Ramos (cell line): ENCODE results near the gene LAMA3.

Experiments
- in situ Hi-C: fragments of 300-500 bp; cut with MboI; formaldehyde crosslinking; loops from one replicate; pipeline ENCODE4 v1.14.3; 2022; ENCODE audit warnings: low sequenced_read_pairs; ENCODE audit not compliant: unreplicated experiment

LAMA3 gene

DNA sequence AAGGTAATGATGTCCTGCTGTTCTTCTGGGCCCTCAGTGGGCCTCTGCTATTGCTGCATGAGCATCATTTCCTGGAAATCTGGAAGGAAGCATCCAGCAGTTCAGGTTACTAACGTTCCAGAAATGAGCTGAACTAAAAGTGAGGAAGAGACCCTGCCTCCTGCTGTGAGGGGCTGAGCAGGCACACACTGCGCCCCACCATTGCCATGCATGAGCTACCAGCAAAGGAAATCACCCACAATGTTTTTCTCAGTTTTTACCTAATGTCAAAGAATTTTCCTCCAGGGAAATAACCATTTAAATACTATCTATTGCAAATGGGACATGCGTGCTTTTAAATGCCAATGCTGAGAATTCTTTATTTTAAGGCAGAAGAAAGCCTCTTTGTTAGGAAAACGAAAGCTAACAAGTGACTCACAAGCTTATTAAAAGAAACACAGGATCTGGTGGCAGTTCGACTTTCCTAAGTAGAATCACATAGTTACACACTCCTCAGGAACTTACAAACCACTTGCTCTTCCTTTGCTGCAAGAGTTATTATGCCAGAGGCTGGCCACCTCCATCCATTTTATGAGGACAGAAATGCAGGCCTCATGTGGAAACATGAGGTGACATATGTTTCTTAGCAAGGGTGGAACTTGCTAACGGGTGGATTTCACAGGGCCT, 172.7 kb downstream of the LAMA3 start:
- in situ Hi-C loops = loop anchor here (25.0 kb wide), 2 partner anchors 150 to 625 kb away; partner anchors contain the start of gene TTC39C

DNA sequence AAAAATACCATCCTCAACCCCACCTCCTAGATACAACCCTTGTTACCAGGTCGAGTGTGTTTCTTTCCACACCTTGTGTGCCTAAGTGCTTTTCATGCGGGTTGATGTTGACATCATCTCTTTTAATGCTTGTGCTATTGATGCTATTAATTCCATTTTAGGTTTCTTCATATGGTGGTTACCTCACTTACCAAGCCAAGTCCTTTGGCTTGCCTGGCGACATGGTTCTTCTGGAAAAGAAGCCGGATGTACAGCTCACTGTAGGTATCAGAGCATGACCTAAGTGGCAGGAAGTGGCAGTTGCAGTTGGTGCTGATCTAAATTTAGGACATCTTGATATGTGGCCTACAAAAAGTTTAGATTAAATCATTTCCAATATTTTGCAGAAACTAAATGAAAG, 175.4 kb downstream of the LAMA3 start:
- in situ Hi-C loops = loop anchor here (25.0 kb wide), 2 partner anchors 148 to 627 kb away; partner anchors contain the start of gene TTC39C

DNA sequence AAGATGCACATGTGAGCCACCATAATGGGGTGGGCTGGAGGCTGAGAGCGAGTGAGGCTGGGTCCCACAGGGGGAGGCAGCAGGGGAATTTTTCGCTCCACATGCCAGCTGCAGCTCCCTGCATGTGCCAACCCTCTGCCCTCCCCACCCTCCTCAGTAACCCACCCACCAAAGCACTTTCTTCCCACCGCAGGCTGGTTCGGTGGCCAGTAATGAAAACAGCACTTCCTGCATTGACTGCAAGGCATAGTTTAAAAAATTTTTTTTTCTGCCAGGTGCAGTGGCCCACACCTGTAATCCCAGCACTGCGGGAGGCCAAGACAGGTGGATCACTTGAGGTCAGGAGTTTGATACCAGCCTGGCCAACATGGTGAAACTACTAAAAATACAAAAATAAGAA, 177.8 kb downstream of the LAMA3 start:
- in situ Hi-C loops = loop anchor here (25.0 kb wide), 2 partner anchors 145 to 630 kb away; partner anchors contain the start of gene TTC39C

DNA sequence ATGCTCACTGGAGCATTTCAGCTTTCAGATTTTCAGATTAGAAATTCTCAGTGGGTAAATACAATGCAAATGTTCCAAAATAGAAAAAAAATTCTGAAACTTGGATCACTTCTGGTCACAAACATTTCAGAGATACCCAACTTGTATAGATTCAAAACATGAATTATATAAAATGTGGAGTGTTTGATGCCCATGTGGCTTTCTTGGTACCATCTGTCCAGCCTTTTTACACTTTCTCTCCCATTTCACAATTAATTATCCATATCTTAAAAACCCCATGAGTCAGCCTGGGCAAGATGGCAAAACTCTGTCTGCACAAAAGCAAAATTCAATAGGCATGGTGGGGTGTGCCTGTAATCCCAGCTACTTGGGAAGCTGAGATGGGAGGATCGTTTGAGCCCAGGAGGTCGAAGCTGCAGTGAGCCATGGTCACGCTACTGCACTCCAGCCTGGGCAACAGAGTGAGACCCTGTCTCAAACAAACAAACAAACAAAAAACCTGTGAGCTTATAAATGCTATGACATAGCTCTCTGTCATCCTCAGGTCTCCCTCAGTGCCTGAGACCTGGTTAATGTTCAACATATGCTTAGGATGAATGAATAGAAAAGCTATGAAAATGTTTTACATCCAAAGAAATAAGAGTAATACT, 179.0 kb downstream of the LAMA3 start:
- in situ Hi-C loops = loop anchor here (25.0 kb wide), 2 partner anchors 144 to 631 kb away; partner anchors contain the start of gene TTC39C

DNA sequence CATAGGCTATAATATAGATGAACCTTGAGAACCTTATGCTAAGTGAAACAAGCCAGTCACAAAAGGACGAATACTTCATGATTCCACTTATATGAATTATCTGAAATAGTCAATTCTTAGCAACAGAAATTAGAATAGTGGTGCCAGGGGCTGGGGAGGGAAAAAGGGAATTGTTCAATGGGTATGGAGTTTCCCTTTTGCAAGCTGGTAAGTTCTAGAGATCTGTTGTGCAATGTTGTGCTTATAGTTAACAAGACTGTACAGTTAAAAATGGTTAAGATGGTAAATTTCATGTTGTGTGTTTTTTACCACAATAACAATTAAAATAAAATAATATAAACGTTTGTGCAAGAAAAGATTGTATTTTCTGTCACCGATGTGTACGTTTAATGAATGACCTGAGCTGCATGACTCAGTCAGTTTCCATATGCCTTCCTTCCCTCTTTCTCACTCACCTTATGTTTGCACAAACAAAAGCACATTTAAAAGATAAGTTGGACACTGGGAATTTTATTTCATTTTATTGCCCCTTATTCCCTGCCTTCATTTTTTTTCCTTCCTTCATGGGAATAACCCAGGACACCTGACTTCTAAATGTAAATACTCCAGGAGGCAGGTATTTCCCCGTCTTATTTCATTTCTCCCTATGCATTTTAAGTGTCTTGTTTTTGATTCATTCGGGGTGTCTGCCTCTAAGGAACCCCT, 181.6 kb downstream of the LAMA3 start:
- in situ Hi-C loops = loop anchor here (10.0 to 25.0 kb wide), 3 partner anchors 56 to 634 kb away; partner anchors contain the start of gene TTC39C

DNA sequence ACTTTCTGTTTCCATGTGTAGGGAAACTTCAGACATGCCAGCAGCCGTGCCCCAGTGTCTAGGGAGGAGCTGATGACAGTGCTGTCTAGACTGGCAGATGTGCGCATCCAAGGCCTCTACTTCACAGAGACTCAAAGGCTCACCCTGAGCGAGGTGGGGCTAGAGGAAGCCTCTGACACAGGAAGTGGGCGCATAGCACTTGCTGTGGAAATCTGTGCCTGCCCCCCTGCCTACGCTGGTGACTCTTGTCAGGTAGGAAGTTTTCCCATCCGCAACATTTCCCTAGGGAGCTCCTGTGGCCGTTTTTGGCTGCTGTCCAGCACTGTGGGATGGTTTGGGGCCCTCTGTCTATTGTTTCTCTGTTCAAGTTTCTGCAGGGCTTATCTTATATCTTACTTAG, 182.2 kb downstream of the LAMA3 start:
- in situ Hi-C loops = loop anchor here (10.0 to 25.0 kb wide), 3 partner anchors 57 to 634 kb away; partner anchors contain the start of gene TTC39C

DNA sequence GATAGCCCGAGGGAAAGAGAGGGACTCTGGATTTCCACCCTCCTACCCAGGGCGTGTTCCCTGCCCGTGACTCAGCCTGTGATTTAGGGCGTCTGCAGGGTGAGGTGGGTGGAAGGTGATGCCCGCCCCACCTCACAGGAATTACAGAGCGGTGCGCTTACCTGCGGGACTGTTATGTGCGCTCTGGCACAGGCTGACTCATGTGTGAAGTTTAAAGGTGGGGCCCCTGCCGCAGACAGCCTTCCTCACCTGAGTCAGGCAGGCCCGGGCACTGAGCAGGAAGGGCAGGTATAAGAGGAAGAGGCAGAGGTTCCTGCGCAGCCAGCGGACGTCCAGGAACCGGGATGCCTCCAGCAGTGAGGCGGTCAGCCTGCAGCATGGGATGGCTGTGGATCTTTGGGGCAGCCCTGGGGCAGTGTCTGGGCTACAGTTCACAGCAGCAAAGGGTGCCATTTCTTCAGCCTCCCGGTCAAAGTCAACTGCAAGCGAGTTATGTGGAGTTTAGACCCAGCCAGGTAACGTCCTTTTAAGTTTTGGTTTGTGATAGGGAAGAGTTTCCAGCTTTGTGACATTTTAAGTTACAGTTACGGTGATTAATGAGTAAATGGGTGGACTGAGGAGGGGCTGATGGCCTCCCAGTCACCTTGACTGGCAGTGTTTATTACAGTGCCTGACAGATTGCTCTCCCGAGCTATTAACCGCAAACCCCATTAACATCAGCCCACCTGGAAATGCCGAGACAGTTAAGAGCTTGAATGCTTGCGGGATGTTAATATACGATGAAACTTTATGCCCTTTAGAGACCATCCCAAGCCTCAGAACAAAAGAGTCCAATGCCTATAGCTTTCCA, 183.7 kb downstream of the LAMA3 start:
- in situ Hi-C loops = loop anchor here (10.0 to 25.0 kb wide), 3 partner anchors 58 to 636 kb away; partner anchors contain the start of gene TTC39C

DNA sequence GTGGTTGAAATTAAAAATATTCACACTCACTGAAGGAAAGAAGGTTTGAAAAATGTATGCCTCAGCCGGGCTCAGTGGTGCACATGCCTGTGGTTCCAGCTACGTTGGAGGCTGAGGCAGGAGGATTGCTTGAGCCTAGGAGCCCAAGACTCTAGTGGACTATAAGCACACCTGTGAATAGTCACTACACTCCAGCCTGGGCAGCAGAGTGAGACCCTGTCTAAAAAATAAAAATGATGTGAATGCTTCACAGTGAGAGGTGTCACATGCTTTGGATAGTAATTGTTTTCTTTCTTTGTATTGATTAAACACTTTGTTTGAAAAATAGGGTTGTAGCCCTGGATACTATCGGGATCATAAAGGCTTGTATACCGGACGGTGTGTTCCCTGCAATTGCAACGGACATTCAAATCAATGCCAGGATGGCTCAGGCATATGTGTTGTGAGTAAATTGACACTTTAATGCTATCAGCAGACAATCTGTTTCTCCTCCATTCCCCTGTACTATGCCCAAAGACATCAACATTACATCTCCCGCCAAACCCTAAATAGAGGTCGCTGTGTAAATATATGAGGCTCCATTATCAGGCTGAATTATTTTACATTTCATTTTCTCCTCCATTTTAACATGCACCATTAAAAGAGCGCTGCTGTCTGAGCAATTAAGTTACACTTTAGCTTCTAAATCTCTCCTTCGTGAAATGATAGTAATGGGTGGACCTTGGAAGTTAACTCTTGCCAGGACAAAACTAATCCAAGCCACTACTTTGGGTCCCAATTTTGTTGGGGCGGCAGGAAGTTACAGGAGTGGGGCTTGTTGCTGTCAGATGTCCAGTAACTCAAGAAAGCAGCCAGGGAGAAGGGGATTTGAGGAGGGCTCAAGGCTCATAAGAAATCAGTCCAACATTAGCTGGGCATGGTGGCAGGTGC, 187.0 kb downstream of the LAMA3 start:
- in situ Hi-C loops = loop anchor here (10.0 kb wide), 1 partner anchor 61 kb away; no protein-coding TSS in a partner anchor

DNA sequence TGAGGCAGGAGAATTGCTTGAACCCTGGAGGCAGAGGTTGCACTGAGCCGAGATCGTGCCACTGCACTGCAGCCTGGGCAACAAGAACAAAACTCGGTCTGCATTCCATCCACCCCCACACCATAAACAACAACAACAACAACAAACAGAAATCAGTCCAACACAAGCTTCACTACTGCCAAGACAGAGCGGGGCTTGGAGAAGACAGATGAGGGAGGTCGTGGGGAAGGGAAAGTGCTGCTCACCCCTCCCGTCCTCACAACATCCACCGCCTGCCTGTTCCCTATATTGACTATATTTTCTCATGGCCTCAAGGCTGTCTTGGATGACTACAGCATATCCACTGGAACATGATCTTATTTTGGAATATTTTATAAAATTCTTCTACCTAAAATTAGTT, 187.7 kb downstream of the LAMA3 start:
- in situ Hi-C loops = loop anchor here (10.0 kb wide), 1 partner anchor 62 kb away; no protein-coding TSS in a partner anchor

DNA sequence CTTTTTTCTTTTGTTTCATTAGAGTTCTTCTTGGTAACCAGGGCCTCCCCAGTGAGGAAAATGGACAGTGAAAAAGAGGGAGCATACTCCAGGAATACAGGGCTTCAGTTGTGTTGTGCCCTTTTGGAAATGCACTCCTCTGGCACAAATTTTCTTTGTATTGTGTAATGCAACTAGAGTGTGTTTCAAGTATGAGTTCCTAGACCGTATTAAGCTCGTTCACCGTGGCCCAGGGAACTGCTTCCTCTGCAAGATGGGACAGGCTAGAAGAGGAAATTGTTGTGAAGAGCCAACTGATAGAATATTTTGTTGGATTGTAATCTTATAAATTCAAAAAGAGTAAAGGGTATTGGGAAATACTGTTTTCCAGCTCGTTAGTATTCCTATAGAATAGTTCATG, 188.1 kb downstream of the LAMA3 start:
- in situ Hi-C loops = loop anchor here (10.0 kb wide), 1 partner anchor 63 kb away; no protein-coding TSS in a partner anchor

DNA sequence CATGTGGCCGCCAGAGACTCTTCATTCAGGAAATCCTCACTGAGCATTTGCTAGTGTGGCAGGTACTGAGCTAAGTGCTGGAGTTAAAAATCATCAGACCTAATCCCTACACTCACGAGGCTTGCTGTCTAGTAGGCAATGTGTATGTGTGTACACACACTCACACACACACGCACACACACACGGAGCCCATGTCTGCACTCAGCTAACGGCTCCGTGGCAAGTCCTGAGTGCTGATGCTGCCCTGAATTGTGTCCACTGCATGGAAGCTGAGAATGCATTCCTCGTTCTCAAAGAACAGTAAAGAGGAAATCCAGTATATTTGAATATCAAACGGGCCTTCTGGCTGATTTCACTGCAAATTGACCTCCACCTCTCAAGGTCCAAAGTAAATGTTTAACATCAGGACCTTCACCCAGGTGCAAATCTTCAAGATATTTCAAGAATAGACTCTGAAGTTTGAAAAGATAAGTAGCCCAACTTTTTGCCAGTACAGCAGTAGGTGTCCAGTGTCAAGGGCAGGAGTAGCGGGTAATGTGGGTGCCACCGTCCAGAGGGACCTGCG, 189.2 kb downstream of the LAMA3 start:
- in situ Hi-C loops = loop anchor here (10.0 kb wide), 1 partner anchor 64 kb away; no protein-coding TSS in a partner anchor

DNA sequence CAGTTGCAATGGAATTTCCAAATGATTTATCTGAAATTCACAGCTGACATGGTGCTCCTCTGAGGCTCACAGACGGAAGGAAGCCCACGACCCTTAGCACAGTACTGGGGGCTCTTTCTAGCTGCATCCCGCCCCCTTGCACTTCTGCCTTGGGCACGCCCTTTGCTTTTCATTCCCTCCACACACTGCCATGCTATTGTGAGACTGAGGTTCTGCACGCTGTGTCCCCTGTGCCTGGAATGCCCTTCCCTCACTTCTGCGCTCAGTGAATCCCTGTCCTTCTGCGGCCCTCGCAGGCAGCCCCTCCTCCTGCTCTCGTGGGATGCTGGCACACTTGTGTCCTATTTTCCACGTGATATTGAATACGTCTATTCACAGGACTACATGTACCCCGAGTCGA, 189.9 kb downstream of the LAMA3 start:
- in situ Hi-C loops = loop anchor here (10.0 kb wide), 1 partner anchor 64 kb away; no protein-coding TSS in a partner anchor

DNA sequence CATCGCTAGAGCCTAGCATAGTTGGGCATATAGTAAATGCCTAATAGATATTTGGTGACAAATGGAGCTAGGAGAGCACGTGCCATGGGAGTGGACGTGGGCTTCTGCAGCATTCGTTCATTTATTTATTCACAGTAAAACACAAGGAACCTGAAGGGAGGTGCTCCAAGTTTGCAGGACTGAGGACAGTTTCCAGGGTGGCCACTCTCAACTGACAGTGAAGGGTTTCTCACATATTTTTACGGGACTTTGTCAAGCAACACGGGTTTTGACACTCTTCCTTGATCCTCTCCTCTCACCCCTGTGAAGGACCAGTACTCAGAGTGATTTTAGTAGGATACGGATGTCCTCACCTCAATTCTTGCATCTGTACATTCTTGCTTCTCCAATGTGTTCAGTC, 190.3 kb downstream of the LAMA3 start:
- in situ Hi-C loops = loop anchor here (10.0 kb wide), 1 partner anchor 65 kb away; no protein-coding TSS in a partner anchor

DNA sequence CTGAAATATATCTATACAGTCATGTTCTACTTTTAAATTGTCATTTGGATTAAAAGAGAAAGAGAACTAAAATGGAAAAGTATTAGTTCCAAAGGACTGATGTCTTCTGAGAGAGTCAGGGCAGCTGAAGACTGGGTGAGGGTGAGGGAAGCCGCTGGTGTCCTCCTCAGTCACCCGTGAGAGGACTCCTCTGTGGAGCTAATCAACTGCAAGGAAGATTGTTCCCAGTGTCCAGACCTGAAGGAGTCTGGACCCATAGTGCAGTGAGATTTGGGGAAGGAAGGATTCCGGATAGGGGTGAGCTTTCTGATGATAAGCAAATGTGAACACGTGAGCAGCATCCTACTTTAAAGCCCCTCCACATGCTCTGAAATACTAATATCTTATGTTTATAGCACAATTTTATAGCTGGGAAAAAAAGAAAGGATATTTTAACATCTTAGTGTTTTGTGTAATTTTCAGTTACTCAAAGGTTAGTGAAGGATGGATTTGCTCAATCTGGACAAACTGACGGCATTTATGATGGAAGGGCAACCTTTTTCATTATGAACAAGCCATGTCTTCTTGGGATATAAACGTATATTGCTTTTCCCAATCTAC, 190.8 kb downstream of the LAMA3 start:
- in situ Hi-C loops = loop anchor here (10.0 kb wide), 1 partner anchor 65 kb away; no protein-coding TSS in a partner anchor

DNA sequence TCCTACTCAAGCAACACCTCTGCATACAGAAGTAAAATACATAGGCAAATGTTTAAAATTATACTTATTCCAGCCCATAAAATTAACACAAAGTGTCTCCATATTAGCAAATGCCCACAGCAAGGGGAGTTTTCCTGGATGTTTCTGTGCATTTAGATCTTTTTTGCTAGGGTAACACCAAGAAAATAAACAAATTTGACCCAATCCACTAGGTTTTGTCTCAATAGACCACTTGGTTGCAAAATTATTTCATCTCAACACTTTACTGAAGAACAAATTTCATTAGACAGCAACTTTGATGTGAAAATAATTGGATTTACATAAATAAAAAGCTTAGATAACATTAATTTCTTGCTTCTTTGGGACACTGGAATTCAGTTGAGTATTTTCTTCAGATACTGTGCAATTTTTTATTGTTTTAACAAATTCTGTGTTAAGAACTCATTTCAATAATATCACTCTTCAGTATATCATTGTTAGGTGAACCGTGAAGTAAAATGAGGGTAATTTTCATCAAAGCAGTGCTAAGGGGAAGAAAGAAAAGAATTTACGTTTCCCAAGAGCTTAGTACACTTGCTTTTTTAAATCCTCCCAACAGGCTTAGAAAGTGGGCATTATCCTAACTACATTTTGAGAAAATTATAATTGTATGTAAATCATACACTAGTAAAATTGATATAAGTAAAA, 191.8 kb downstream of the LAMA3 start:
- in situ Hi-C loops = no loop called here

DNA sequence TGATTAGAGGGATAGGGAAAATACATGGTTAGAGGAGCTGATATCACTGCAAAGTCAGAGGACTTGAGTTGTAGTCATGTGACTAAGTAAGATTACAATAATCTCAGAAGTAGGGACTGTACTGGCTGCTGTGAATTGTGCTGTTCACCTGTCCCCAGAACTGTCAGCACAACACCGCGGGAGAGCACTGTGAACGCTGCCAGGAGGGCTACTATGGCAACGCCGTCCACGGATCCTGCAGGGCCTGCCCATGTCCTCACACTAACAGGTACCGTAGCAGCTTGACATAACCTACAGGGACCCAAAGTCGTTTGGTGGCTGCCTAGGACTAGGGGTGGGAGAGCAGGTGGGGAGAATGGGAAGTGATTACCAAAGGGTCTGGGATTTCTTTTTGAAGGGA, 192.5 kb downstream of the LAMA3 start:
- in situ Hi-C loops = no loop called here

DNA sequence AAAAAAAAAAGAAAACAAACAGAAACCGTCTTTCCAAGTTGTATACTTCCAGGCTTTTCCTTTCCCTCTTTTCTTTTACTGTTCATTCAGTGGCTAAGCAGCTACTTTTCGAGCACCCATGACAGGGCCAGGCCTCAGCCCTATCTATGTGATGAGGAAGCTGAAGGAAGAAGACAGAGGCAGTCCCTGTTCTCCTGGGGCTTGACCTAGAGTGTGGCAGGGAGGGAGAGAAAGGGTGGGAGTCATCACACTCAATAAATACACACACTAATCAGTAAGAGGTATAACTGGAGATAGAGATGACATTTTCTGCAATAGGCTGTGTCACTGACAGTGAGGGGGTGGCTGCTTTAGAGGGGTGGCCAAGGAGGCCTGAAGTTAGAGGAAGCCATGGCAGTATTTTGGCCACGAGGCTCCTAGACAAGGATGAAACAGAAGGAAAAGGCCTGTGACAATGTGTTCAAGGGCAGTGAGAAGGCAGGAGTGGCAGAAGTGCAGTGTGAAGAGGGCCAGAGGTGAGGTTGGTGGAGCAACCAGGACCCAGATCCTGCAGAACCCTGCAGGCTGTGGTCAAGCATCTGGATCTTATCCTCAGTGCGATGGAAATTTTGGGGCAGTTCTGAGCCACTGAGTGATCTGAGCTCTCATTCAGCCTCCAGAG, 193.5 kb downstream of the LAMA3 start:
- in situ Hi-C loops = no loop called here
